Mesodermal cell (in vitro differentiated cells): ENCODE results near the gene PRR23E.

ENCODE experiments used
- H3K27ac ChIP-seq: 2 replicates; pipeline ENCODE4 v1.7.0; 2013; ENCODE audit warnings: mild to moderate bottlenecking, low read depth, low read length, moderate library complexity; ENCODE audit not compliant: severe bottlenecking
- H3K36me3 ChIP-seq: 2 replicates; pipeline ENCODE4 v1.7.1; 2013; ENCODE audit warnings: mild to moderate bottlenecking, low read length, moderate library complexity; ENCODE audit not compliant: control insufficient read depth, insufficient read depth
- H3K4me1 ChIP-seq: one replicate; pipeline ENCODE4 v1.7.1; 2013; ENCODE audit warnings: mild to moderate bottlenecking, low read length; ENCODE audit not compliant: insufficient read depth, control insufficient read depth, poor library complexity, severe bottlenecking
- H3K4me3 ChIP-seq: 2 replicates; pipeline ENCODE4 v1.7.0; 2013; ENCODE audit warnings: low read length, control low read depth, mild to moderate bottlenecking; ENCODE audit not compliant: insufficient read depth, poor library complexity, severe bottlenecking; ENCODE audit errors: extremely low read depth
- H3K9me3 ChIP-seq: 2 replicates; pipeline ENCODE4 v1.7.1; 2013; ENCODE audit warnings: mild to moderate bottlenecking, low read length, moderate library complexity; ENCODE audit not compliant: control insufficient read depth
- WGBS, 2 experiments: methylation state at CpG; one replicate each; pipeline ENCODE4 v1.1.5; 2013; ENCODE audit warnings: missing lambda C conversion rate in 2 of 2; ENCODE audit not compliant: insufficient coverage in 2 of 2; 5-methylcytosine and 5-hydroxymethylcytosine counted together

Gene PRR23E

DNA sequence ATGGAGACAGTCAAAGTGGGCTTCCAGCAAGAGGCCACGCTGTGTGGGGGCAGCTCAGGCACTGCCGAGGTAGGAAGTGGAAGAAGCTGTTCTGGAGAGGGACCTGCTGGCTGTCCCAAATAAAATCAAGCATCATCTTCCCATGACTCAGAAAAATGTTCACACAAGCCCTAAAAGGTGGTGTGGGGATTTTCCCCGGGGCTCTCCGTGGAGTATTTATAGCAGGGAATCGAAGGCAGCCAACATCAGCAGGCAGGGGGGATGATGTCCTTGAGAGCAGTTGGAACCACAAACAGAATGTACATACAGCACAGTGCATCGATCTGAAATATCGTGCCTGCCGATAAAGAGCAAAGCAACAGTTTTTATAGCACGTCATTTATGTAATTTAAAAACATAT lies 27.6 kb downstream of the PRR23E start:
- Histone ChIP-seq H3K27ac (no peak overlapping the region), H3K4me1 (no peaks in the 10 kb centered on the region), H3K36me3 (no peaks in the 10 kb centered on the region), H3K9me3 (no peaks in the 10 kb centered on the region), H3K4me3 (no peak overlapping the region)
- WGBS, 2 experiments = 92 to 98% methylated on average over 4 to 6 of the region's 9 CpGs

DNA sequence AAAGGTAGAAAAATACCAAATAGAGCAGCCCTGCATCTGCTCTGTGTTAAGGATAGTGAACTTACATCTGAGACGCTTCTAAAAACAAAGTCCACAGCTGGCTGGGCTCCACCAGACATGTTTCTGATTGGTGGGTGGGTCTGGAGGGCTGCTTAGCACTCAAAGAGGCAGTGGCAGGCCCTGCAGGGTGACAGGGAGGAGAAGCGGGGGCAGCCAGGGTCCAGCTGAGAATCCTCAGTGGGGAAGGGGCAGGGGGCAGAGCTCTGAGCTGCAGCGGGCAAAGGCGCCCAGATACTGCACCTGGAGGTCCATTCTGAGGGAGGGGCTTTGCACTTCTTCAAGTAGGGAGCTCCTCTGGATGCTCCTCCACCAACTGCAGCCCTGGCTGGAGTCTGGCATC lies 28.1 kb downstream of the PRR23E start:
- Histone ChIP-seq H3K27ac (no peak overlapping the region), H3K4me3 (no peak overlapping the region), H3K9me3 (peaks cover 4% of the 10 kb centered on the region), H3K36me3 (no peaks in the 10 kb centered on the region), H3K4me1 (no peaks in the 10 kb centered on the region)
- 88 to 94% methylated on average over 4 of the region's 4 CpGs for WGBS, 2 experiments

DNA sequence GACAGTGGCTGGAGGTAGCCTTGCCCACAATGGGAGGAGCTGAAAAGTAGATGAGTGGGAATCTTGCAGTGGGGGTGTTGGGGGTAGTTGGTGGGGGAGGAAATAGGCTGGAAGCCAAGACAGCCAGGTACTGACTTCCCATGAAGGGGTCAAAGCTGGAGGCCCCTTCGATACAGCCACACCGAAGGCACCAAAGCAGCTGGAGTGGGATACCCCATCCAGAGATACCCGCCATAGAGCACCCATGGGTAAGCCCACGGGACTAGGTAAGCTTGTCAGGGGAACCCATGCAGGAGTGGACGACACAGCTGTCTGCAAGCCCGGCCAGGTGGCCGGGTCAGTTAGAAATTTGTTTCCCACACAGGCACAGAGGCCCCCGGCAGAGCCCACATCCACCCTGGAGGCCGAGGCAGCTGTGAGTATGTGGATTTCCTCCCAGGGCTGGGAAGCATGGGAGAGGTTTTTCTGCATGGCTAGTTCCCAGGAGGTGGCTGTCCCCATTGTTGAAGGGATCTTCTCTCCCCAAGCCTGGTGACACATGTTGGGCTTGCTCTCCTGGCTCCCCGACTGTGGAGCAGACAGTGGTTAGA lies 28.6 kb downstream of the PRR23E start:
- H3K36me3 ChIP-seq = no peaks in the 10 kb centered on the region
- H3K4me1 ChIP-seq = peaks cover 3% of the 10 kb centered on the region
- no peak overlapping the region for H3K27ac ChIP-seq
- H3K4me3 ChIP-seq = no peak overlapping the region
- peaks cover 5% of the 10 kb centered on the region for H3K9me3 ChIP-seq
- 83 to 88% methylated on average over 10 of the region's 10 CpGs for WGBS, 2 experiments

DNA sequence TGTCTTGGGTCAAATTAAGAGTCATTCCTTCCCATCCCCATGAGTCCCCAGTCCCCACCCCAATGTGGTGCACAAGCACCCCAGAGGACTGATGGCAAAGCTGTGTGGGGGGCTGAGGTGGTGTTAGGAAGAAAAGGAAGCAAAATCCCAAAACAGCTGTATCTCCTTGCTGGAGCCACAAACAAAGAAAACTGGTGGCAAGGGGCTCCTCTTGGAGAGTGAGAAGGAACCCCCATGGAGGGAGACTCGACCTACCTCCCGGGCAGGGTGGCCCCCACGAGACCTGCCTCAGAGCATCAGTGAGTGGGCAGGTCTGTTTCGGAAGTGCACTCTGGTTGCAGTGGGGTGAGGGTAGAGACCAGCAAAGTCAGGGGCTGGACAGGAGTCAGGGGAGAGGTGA lies 29.2 kb downstream of the PRR23E start:
- 100% methylated on average over 2 to 3 of the region's 4 CpGs for WGBS, 2 experiments
- H3K4me1 ChIP-seq = peaks cover 3% of the 10 kb centered on the region
- peaks cover 5% of the 10 kb centered on the region for H3K9me3 ChIP-seq
- H3K36me3 ChIP-seq = no peaks in the 10 kb centered on the region
- no peak overlapping the region for H3K4me3 ChIP-seq
- no peak overlapping the region for H3K27ac ChIP-seq

DNA sequence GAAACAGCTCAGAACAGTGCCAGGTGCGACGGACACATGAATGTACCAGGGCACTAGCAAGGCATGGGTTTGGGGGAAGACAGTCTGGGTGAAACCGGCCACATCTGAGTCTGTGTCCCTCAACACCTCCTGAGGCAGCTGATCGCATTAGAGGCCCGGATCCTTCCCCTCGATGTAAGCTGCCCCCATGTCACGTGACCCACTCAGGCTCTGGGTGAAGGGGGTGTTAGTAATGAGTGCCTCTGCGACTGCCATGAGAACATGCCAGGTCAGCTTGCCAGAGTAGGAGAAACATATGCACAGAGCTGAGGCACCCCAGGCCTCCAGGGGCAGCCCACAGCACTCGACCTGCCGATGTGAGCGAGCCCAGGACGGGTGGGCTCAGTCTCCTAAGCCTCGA lies 29.7 kb downstream of the PRR23E start:
- Histone ChIP-seq H3K4me3 (no peak overlapping the region), H3K27ac (no peak overlapping the region), H3K9me3 (peaks cover 5% of the 10 kb centered on the region), H3K4me1 (peaks cover 3% of the 10 kb centered on the region), H3K36me3 (no peaks in the 10 kb centered on the region)
- 84% methylated on average over 10 to 13 of the region's 13 CpGs for WGBS, 2 experiments

DNA sequence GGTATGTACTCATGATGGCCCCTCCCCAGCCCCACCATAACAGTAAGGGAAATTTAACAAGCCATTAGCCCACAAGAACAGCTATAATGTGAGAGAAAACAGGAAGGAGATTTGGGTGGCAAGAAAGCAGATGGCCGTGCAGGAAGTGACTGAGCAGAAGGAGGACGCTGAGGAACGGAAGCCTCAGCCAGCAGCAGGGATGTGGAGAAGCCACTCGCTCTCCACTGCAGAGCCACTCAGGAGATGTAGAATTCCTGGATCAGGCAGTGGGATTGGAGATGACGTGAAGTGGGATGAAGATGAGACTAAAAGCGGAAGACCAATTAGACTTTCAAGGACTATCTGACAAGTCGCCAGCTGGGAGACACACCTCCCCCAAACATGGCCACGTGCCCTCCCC lies 31.2 kb downstream of the PRR23E start:
- WGBS, 2 experiments = 81 to 94% methylated on average over 5 to 6 of the region's 8 CpGs
- Histone ChIP-seq H3K9me3 (peaks cover 5% of the 10 kb centered on the region), H3K27ac (no peak overlapping the region), H3K36me3 (no peaks in the 10 kb centered on the region), H3K4me1 (peaks cover 3% of the 10 kb centered on the region), H3K4me3 (no peak overlapping the region)

DNA sequence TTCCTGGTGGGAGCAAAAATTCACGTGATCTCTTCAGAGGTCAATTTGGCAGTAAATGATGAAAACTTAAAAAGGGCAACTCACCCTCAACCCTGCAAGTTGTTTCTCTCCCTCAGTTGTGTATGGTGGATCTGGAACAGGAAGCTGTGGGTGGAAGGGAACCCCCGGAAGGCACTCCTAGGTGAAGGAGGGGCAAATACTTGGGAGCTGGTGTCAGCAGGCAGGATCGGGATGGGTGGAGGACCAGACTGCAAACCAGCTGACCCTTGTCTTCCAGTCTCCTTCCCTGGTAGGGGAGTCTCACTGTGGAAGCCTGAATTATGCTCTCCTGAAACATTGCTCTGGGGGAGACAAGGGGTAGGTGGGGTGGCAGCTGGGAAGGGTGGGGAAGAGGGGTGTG lies 33.5 kb downstream of the PRR23E start:
- no peak overlapping the region for H3K4me3 ChIP-seq

DNA sequence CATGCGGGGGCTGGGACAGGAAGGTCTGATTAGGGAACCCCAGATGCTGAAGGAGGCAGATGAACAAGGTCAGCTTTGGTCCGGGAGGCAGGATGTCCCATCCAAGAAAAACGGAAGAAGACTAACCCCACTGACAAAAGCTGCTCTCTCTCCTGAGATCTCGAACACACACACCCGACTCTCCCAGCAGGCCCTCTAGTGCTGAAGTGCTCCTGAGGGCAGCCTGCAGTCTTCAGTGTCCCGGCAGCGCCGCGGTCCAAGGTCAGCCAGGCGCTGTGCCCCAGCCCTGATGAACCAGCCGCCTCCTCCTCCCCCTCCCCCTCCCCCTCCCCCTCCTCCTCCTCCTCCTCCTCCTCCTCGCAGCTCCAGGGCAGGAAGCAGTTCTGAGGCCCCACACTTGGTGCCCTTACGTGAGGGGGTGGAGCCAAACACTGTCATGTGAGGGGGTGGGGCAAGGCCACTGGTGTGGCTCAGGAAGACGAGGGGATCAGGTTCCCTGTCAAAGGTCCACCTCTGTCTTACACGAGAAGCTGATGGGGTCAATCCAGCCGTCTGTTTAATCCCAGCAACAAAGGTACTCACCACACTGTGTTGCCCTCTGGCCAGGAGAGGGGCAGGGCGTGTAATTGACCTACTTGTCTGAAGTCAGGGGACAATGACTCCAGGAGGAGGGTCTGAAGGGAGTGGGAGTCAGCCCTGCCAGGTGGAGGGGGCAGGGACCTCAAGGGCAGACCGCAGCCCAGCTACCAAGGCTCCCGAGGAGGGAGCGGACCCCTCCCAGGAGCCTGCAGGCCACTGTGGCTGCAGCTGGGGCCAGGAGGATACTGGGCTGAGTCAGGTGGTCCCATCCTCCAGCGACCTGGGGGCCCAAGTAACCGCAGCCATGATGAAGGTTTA lies 34.3 kb downstream of the PRR23E start:
- no peak overlapping the region for H3K27ac ChIP-seq
- H3K4me1 ChIP-seq = peaks cover 3% of the 10 kb centered on the region
- peaks cover 8% of the 10 kb centered on the region for H3K9me3 ChIP-seq
- 70 to 79% methylated on average over 7 to 10 of the region's 22 CpGs for WGBS, 2 experiments
- no peaks in the 10 kb centered on the region for H3K36me3 ChIP-seq
- no peak overlapping the region for H3K4me3 ChIP-seq

More for the DNA sequence above, 33.5 kb downstream of the PRR23E start:
- Histone ChIP-seq H3K4me1 (peaks cover 3% of the 10 kb centered on the region), H3K27ac (no peak overlapping the region), H3K36me3 (no peaks in the 10 kb centered on the region), H3K9me3 (peaks cover 8% of the 10 kb centered on the region)
- WGBS, 2 experiments = 100% methylated on average over 1 of the region's 3 CpGs; no CpG with 5 or more reads in 1 of the 2 experiments

DNA sequence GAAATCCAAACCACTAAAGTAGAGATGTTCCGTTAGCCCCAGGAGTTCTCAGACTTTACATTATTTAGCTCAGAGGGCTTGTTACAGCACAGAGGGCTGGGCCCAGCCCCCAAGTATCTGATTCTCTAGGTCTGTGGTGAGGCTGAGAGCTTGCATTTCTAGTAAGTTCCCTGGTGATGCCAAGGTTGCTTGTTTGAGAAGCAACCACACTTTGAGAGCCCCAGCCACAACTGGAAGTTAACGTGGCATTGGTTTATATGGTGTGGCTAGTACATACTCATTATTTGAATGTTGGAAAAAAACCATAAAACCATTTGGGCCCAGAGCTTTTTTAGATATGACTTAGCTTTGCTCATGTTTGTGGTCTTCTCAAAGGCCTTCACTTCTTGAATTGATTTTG lies 35.9 kb downstream of the PRR23E start:
- Histone ChIP-seq H3K9me3 (peaks cover 8% of the 10 kb centered on the region), H3K36me3 (no peaks in the 10 kb centered on the region)

DNA sequence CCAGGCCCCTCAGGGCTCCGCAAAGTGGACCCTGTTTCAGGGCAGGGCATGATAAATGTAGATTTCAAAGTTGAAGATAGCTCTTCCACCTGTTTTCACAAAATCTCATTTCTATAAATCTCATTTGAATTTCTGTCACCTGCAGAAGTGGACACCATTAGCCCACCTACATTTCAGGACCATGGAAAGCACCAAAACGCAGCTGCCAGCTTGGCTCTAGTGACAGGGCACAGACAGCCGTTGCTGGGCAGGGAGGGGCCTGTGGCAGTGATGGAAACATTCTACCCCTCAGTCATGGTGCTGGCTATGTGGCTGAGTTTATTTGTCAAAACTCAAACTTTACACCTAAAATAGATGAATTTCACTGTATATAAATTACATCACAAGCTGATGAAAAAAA lies 40.4 kb downstream of the PRR23E start:
- Histone ChIP-seq H3K27ac (no peak overlapping the region), H3K4me3 (no peak overlapping the region), H3K4me1 (no peaks in the 10 kb centered on the region), H3K36me3 (no peaks in the 10 kb centered on the region), H3K9me3 (peaks cover 3% of the 10 kb centered on the region)
- WGBS, 2 experiments = 0% methylated on average over 1 of the region's 3 CpGs; no CpG with 5 or more reads in 1 of the 2 experiments

More for the DNA sequence above, 35.9 kb downstream of the PRR23E start:
- H3K4me1 ChIP-seq = peaks cover 3% of the 10 kb centered on the region
- WGBS, 2 experiments = 100% methylated on average over 1 of the region's 2 CpGs
- H3K27ac ChIP-seq = no peak overlapping the region
- H3K4me3 ChIP-seq = no peak overlapping the region

DNA sequence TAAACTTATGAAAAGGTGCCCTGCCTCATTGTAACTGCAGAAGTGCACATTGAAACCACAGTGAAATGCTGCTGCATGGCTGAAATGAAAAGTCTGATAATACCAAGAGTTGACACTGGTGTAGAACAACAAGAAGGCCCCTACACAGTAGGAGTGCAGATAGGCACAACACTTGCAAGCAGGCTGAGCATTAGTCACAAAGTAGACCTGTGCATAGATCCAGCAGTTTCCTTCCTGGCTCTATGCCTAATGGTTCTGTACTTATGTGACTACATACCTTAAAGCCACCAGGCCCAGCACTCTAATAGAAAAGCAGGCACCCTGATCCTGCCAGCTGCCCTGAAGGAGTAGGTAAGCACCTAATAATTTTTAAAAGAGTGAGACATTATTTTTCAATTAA lies 41.8 kb downstream of the PRR23E start:
- Histone ChIP-seq H3K4me1 (no peaks in the 10 kb centered on the region), H3K4me3 (no peak overlapping the region), H3K36me3 (no peaks in the 10 kb centered on the region), H3K9me3 (peaks cover 3% of the 10 kb centered on the region), H3K27ac (no peak overlapping the region)
